ENCODE measurements around the gene NRL. TPM values are rescaled to one million over a fixed set of nuclear protein-coding genes. Genes with fewer than 3 reads are reported as not detected.

Gene NRL
- total RNA-seq, 1 donor from 2014 or later: 5.5 TPM

- no peak for DNase-seq
- no peak for TF ChIP-seq CTCF (IDR thresholded peaks at IDR 0.05)
- intact Hi-C loops (cut with micrococcal nuclease): loop anchor here (1.0 kb wide), 6 partner anchors 9 to 294 kb away; partner anchors contain the start of genes DCAF11, IRF9, NRL and PCK2
- POLR2A ChIA-PET: interaction anchor here (0.6 to 9.4 kb wide), 24 partner anchors 10 to 834 kb away, joined by 3 to 239 read pairs (median 6); partner anchors contain the start of genes CHMP4A, DCAF11, IPO4 and IRF9
- Mint-ChIP-seq H3K9me3 (no peaks in the 10 kb centered on the region), H3K27ac (peak overlapping the region; percentile 90), H3K4me1 (peaks cover 61% of the 10 kb centered on the region), H3K36me3 (ENCODE audit: low read depth) (peaks cover 43% of the 10 kb centered on the region), H3K4me3 (peak overlapping the region; percentile 91), H3K27me3 (no peaks in the 10 kb centered on the region)
- CTCF ChIA-PET: interaction anchor here (0.6 to 2.7 kb wide), 7 partner anchors 9 to 28 kb away, joined by 3 to 13 read pairs (median 5); partner anchors contain the start of genes DCAF11, NRL, PSME2 and RNF31
- ATAC-seq (ENCODE audit: low read depth): no peak
Measured at GRCh38 chr14:24136684-24137528, 22.2 kb upstream of the NRL start.

GRCh38 chr14:24135834-24136683, 21.3 kb upstream of the NRL start, which contains the start of gene PSME1:
TSS of gene PSME1 (plus strand) at chr14:24136194. CDS start at chr14:24136263, 69 bp downstream.
- intact Hi-C loops (cut with micrococcal nuclease): loop anchor here (1.0 kb wide), 7 partner anchors 10 to 295 kb away; partner anchors contain the start of genes DCAF11, IRF9, NRL and PCK2
- Mint-ChIP-seq H3K9me3 (no peaks in the 10 kb centered on the region), H3K4me1 (peaks cover 57% of the 10 kb centered on the region), H3K36me3 (ENCODE audit: low read depth) (peaks cover 36% of the 10 kb centered on the region), H3K27me3 (no peaks in the 10 kb centered on the region), H3K4me3 (peak within 1 kb of the TSS; percentile 91), H3K27ac (peak within 1 kb of the TSS; percentile 90)
- CTCF ChIA-PET: interaction anchor here (1.0 to 2.7 kb wide), 8 partner anchors 10 to 27 kb away, joined by 3 to 13 read pairs (median 5); partner anchors contain the start of genes DCAF11, IRF9, NRL and PSME2
- POLR2A ChIA-PET: interaction anchor here (0.6 to 9.4 kb wide), 36 partner anchors 9 to 1264 kb away, joined by 3 to 239 read pairs (median 5); partner anchors contain the start of genes CHMP4A, DCAF11, IPO4 and IRF9
- ATAC-seq (ENCODE audit: low read depth) (peak; percentile 97), DNase-seq (peak; percentile 94)
- TF ChIP-seq CTCF (IDR thresholded peaks at IDR 0.05): no peak

GRCh38 chr14:24135584-24135833, 20.8 kb upstream of the NRL start:
- intact Hi-C loops (cut with micrococcal nuclease): loop anchor here (1.0 kb wide), 1 partner anchor 12 kb away; no protein-coding TSS in a partner anchor
- ChIA-PET POLR2A (interaction anchor here (0.6 to 9.4 kb wide), 28 partner anchors 9 to 1263 kb away, joined by 3 to 239 read pairs (median 8); partner anchors contain the start of genes CHMP4A, DCAF11, IPO4 and IRF9), CTCF (interaction anchor here (1.0 to 2.7 kb wide), 8 partner anchors 11 to 27 kb away, joined by 3 to 13 read pairs (median 5); partner anchors contain the start of genes DCAF11, IRF9, NRL and PSME2)
- H3K27ac Mint-ChIP-seq: peak overlapping the region; percentile 90
- peaks cover 39% of the 10 kb centered on the region for H3K36me3 Mint-ChIP-seq (ENCODE audit: low read depth)
- no peaks in the 10 kb centered on the region for H3K27me3 Mint-ChIP-seq
- peaks cover 52% of the 10 kb centered on the region for H3K4me1 Mint-ChIP-seq
- peak overlapping the region; percentile 91 for H3K4me3 Mint-ChIP-seq
- ATAC-seq (ENCODE audit: low read depth): no peak
- no peak for TF ChIP-seq CTCF (IDR thresholded peaks at IDR 0.05)
- H3K9me3 Mint-ChIP-seq: no peaks in the 10 kb centered on the region
- no peak for DNase-seq

- ChIA-PET POLR2A (interaction anchor here (0.5 to 9.4 kb wide), 9 partner anchors 13 to 1123 kb away, joined by 3 to 239 read pairs (median 4); partner anchors contain the start of genes DCAF11, IRF9, NRL and PSME2), CTCF (interaction anchor here (1.1 to 1.5 kb wide), 3 partner anchors 9 to 20 kb away, joined by 3 to 5 read pairs (median 5); no protein-coding TSS in a partner anchor)
- Mint-ChIP-seq H3K36me3 (ENCODE audit: low read depth) (peaks cover 27% of the 10 kb centered on the region), H3K4me1 (peaks cover 36% of the 10 kb centered on the region), H3K4me3 (no peak overlapping the region), H3K27me3 (no peaks in the 10 kb centered on the region), H3K9me3 (no peaks in the 10 kb centered on the region), H3K27ac (no peak overlapping the region)
- TF ChIP-seq CTCF (IDR thresholded peaks at IDR 0.05): no peak
- ATAC-seq (ENCODE audit: low read depth) (no peak), DNase-seq (no peak)
- intact Hi-C loops (cut with micrococcal nuclease): no loop called here
Measured at GRCh38 chr14:24133735-24134134, 19.0 kb upstream of the NRL start.
